Skin epidermis (tissue), 12 donors: ENCODE measurements around the gene MINDY3.
"Not testable (repeated sequence)": the region's sequence is repeated elsewhere in the genome, so short reads cannot be mapped to it uniquely, and the experiment has no call there.

ENCODE experiments used
- H3K27ac ChIP-seq, 21 experiments: fragments of 200-600 bp; sonication (generic) in 11 of 21; one replicate each; pipeline ENCODE4 v1.5.0; 2020; ENCODE audit warnings: mild to moderate bottlenecking in 3 of 21, inconsistent platforms in 2 of 21, moderate library complexity in 2 of 21
- H3K4me3 ChIP-seq, 7 experiments: fragments of 200-600 bp; sonication (generic) in 2 of 7; one replicate each; pipeline ENCODE4 v1.5.0; 2020; ENCODE audit warnings: inconsistent platforms in 2 of 7, mild to moderate bottlenecking in 2 of 7, moderate library complexity in 1 of 7

MINDY3 gene

DNA sequence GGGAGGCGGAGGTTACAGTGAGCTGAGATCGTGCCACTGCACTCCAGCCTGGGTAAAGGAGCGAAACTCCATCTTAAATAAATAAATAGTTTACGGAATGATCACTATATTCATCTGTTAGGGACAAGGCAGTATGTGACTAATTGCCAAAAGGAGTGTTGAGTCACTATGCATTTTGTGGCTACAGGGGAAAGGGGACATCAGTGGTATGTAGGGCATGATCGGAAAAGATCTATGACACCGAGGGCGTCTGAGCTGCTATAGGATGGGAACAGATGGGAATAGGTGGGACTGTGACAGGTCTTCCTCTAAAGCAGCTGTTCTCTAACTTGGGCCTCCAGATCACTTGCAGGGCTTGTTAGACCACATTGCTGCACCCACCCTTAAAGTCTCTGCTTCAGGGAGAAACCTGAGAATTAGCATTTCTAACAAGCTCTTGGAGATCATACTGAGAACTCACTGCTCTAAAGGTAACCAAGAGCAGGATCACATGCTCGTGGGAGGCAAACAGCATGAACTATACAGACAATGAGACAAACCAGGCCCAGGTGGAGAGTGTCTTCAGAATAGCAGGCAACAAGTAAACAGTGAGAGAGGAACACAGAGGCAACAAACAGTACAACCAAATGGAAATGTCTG is 75.5 kb downstream of the MINDY3 start:
- Histone ChIP-seq H3K27ac (no peak overlapping the region), H3K4me3 (no peak overlapping the region)

DNA sequence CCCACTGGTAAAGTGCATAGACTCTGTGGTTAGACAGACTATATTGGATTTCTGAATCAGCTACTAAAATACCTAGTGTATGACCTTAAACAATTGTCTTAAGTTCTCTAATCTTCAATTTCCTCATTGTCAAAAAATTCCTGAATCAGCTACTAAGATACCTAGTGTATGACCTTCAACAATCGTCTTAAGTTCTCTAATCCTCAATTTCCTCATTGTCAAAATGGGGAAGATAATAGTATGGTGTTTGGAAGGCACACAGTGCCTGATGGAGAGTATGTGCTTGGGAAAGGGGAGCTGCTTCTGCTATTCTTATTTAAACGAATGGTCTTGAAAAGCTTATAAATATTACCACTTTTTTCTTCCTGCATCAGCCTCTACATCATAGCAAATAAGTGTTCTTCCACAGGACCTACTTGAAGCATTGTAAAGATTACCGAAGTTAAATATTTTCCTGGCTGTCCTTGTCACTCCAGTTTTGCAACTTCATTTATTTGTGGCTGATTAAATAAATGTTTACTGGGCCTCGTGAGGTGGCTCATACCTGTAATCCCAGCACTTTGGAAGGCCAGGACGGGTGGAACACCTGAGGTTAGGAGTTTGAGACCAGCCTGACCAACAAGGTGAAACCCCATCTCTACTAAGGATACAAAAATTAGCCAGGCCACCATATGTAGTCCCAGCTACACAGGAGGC is 76.2 kb downstream of the MINDY3 start:
- Histone ChIP-seq H3K4me3 (no peak overlapping the region), H3K27ac (no peak overlapping the region)

DNA sequence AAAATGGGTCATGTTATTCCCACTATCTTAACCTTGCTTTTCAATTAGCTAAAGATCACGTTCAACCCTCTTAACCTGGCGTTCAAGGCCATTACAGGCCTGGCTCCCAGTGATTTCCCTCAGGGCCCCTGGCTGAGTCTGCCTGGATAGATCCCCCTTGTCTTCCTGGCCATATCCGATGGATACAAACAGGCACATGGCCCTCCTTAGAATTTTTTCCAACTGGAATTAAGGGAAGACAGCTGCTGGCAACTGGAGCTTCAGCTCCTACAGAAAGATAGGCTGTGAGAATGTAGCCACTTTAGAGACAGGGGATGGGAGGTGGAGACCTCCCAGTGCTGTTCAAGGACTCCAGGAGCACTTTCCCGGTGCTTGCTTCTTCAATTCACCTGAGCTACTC is 77.5 kb downstream of the MINDY3 start:
- Histone ChIP-seq H3K27ac (no peak overlapping the region), H3K4me3 (no peak overlapping the region)

DNA sequence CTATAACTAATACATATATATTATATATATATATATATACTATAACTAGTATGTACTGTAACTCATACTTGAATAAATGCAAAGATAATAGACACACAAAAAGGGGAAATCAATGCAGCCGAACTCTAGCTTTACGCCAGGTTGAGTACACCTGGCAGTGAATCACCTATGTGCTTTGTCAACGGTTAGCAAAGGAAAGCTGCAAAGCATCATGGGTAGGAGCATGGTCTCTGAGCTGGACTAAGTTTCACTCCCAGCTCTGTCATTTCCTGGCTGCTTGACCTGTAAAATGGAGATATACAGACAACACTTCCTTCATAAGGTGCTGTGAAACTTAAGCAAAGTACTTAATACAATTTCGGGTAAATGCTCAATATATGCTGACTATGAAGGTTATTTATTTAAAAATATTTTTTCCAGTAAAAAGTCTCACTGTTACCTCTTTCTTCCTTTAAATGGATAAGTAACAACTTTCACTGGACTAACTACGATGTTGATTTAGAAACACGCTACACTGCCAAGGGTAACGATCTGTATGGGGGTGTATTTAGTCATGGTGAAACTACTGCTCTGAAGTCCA is 78.8 kb downstream of the MINDY3 start:
- H3K27ac ChIP-seq, result no peak overlapping the region
- no peak overlapping the region for H3K4me3 ChIP-seq

DNA sequence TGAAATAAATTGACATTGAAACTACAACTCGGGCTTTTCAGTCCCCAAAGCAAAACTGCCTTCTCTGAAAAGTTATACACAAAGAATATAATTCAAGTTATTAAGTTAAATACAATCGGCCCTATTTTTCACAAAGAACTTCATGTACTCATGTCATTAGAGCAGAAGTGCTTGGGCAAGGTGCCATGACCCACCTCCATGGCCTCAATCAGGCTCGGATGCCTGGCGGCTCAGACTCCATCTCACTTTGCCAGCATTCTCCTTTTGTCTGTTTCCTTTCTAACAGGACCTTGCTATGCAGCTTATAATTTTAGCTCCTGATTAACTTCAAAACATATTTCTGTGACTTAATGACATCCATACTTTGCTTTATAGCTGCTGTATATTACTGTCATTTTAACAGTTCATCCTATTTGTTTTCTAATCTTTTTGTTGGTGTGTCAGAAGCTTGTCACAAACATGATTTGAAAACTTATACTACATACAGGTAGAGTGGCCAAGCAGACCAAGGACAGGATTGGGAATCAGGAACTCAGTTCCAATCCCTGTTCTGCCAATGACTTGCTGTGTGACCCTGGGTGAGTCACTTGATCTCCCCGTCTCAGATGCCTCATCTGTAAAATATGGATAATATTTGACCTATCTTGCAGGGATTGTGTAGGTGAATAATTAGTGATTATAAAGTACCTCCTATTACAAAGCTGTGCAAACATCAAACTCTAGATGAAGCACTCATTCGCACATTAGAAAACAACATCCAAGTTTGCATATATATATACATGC is 79.8 kb downstream of the MINDY3 start:
- no peak overlapping the region for H3K27ac ChIP-seq
- H3K4me3 ChIP-seq, result no peak overlapping the region

DNA sequence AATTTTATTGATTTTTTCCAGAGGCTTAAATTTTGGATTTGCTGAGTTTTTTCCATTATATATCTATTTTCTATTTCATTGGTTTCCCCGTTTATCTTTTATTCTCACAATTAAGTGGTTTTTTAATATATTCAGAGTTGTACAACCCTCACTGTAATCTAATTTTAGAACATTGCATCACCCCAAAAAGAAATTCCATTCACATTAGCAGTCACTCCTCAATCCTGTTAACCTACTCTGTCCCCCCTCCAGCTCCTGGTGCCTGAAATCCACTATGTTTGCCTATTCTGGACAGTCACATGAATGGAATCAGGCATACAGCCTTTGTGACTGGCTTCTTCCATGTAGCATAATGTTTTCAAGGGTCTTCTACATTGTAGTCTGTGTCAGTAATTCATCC is 84.8 kb downstream of the MINDY3 start:
- H3K27ac ChIP-seq, result no peak overlapping the region
- no peak overlapping the region for H3K4me3 ChIP-seq

DNA sequence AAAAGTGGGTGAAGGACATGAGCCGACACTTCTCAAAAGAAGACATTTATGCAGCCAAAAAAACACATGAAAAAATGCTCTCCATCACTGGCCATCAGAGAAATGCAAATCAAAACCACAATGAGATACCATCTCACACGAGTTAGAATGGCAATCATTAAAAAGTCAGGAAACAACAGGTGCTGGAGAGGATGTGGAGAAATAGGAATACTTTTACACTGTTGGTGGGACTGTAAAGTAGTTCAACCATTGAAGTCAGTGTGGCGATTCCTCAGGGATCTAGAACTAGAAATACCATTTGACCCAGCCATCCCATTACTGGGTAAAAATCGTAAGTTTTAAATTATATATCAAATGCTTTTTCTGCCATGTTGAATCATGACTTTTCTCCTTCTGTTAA is 85.8 kb downstream of the MINDY3 start:
- H3K27ac ChIP-seq, H3K4me3 ChIP-seq: not testable (repeated sequence)

DNA sequence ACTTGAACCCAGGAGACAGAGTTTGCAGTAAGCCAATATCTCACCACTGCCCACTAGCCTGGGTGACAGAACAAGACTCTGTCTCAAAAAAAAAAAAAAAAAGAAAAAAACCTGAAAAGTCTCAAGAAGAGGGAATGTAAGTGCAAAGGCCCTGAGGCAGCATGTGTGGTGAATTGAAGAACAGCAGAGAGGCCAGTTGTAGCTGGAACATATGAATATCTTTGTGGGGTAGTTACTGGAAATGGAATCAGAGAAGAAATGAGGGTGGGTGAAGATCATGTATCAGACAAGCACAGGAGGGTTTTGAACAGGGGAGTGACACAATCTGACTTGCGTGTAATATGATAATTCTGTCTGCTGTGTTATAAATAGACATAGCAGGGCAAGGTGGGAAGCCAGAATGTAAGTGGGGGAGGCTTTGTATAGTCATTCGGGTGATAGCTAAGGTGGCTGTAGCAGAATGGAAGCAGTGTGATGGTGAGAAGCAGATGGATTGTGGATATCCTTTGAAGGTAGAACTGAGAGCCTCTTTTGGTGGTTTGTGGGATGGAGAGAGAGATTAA is 95.3 kb downstream of the MINDY3 start:
- H3K4me3 ChIP-seq, result no peak overlapping the region
- no peak overlapping the region for H3K27ac ChIP-seq

DNA sequence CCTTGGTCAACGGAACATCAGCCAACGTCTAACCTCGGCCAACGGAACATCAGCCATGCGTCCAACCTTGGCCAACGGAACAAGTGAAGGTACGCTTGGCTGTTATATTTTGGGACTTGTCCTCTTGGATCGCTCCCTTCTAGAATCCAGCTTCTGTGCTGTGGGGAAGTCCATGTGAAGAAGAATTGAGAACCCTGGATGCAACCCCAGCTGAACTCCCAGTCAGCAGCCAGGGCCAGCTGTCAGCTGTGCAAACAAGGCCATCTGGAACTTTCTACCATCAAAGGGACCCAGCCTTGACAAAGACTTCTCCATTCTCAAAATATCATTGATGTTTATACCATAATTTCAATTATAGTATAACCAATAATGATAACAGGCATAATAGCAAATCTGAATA is 97.3 kb downstream of the MINDY3 start:
- Histone ChIP-seq H3K4me3 (no peak overlapping the region), H3K27ac (no peak overlapping the region)

DNA sequence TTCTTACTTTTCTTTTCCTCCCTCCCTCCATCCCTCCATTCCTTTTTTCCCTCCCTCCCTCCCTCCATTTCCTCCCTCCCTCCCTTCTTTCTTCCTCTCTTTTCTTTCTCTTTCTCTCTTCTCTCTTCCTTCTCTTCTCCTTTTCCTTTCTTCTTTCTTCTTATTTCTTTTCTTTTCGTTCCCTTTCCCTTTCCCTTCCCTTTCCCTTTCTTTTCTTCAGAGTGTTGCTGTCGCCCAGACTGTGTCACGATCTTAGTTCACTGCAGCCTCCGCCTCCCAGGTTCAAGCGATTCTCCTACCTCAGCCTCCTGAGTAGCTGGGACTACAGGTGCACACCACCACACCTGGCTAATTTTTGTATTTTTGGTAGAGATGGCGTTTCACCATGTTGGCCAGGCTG is 98.1 kb downstream of the MINDY3 start:
- H3K4me3 ChIP-seq, H3K27ac ChIP-seq: not testable (repeated sequence)

DNA sequence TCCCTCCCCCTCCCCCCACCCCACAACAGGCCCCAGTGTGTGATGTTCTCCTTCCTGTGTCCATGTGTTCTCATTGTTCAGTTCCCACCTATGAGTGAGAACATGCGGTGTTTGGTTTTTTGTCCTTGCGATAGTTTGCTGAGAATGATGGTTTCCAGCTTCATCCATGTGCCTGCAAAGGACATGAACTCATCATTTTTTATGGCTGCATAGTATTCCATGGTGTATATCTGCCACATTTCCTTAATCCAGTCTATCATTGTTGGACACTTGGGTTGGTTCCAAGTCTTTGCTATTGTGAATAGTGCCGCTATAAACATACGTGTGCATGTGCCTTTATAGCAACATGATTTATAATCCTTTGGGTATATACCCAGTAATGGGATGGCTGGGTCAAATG is 99.1 kb downstream of the MINDY3 start:
- not testable (repeated sequence) for H3K27ac ChIP-seq, H3K4me3 ChIP-seq

DNA sequence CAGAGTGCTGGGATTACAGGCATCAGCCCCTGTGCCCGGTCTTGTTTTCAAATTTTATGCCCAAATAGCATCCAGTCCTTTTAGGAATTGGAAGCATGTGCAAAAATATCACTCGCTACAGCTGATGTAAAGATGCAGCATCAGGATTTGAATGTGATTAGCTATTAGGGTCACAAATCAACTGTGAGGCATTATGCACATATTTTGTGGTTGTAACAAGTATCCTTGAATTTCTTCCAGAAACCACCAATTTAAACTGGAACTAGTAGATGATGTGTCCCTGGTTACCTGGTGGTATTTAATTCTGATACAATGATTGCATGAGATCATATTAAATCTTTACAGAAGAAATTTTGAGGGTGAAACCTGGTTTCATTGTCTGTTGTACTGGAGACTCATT is 99.6 kb downstream of the MINDY3 start:
- Histone ChIP-seq H3K4me3 (no peak overlapping the region), H3K27ac (no peak overlapping the region)

DNA sequence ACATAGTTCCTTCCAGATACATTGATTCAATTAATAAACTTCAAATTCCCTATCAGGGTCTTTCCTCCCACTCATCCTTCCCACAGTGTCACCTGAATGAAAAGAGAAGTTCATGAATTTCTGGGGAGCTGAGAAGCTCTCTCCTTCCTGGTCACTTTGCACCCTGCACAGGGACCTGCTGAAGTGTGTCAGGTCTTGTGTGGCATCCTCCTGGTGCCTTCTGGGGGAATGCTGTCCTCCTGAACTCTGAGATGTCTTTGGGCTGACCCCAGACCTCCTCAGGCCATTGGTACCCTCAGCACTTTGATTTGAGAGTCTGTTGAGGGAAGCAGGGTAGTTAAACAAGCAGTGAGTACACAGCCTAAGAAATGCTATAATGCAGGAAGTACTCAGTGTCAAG is 101.0 kb downstream of the MINDY3 start:
- no peak overlapping the region for H3K4me3 ChIP-seq

DNA sequence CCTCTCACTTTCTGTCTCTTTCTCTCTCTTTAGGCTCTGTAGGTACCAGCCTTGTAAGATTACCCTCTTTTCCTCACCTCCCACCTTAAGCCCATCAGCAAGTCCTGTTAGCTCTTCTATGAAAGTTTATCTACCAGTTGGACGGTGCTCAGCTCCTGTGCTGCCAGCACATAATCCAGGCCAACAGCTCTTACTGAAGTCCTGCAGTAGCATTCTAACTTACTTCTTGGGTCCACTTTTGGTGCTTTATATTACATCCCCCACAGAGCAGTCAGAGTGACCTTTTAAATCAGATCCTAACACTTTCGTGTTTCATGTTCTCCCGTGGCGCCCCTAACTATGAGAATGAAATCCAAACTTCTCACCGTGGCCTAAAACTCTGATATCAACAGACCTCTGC is 101.7 kb downstream of the MINDY3 start:
- Histone ChIP-seq H3K4me3 (no peak overlapping the region), H3K27ac (no peak overlapping the region)

More for the DNA sequence above, 101.0 kb downstream of the MINDY3 start:
- H3K27ac ChIP-seq, result no peak overlapping the region

DNA sequence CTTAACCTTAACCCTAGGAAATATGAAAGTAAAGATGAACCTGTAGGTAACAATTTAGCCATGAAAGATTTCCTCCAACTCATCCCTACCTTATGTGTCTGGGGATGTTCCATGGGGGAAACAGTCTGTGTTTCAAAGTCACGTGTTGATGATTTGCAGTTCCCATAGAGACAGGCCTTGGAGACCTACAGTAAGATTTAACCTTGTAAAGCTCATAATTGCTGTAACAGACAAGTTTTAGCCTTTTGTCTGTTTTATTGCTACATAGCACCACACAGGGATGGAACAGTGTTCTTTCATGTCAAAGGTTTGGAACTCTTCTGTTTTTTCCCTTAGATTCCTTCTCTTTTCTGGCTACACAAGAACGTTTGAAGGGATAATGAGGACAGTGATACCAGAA is 105.4 kb downstream of the MINDY3 start:
- no peak overlapping the region for H3K27ac ChIP-seq
- H3K4me3 ChIP-seq, result no peak overlapping the region

DNA sequence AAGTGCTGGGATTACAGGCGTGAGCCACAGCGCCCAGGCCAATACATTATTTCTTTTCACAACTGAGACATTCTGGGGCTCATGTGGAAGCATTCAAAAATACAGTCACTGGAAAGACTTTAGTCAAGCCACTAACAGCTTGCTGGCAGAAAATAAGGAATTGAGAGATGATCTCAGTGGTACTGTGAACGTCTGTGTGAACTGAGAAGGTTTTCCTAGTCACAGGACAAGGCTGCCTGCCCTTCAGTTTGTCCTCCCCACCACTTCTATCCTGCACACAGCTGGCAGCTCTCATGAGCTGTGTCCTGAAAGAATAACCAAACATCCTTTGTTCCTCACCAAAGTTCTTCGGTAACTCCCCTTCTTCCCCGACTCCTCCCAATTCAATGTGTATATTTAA is 109.3 kb downstream of the MINDY3 start:
- Histone ChIP-seq H3K4me3 (no peak overlapping the region), H3K27ac (no peak overlapping the region)

DNA sequence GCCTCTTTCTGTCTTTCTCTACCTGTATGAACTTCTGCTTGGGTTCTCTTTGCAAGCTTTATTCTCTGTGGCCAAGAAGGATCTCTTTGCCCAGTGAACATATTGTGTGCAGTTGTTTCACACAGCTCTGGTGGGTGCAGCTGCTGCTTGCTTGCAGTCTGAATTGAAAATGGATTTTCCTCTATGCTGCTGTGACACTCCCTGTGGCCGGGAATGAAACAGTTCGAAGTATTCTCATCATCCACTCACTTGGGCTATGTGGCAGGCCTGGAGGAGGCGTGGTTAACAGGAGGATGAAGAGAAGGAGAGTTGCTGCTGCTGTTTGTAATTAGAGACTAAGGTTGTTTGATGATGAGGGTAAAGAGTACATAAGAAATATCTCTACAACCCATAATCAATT is 112.2 kb downstream of the MINDY3 start:
- no peak overlapping the region for H3K27ac ChIP-seq
- H3K4me3 ChIP-seq, result no peak overlapping the region

DNA sequence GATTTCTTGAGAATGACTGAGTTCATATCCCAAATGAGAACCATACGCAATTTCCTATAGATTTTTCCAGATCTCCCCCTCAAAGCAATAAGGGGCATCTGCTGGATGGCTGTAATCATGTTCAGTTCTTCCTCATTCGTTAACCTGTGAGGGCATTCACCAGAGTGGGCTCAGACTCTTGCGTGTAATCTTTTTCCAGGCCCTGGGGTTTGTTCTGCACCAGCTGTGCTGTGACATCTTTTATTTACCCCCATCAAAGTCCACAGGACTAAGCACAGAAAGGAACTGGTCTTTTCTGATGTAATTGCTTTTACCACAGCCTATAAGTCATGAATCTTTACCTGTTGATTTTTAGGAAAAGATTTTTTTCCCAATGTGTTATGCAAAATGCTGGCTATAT is 112.7 kb downstream of the MINDY3 start:
- H3K27ac ChIP-seq, result no peak overlapping the region

DNA sequence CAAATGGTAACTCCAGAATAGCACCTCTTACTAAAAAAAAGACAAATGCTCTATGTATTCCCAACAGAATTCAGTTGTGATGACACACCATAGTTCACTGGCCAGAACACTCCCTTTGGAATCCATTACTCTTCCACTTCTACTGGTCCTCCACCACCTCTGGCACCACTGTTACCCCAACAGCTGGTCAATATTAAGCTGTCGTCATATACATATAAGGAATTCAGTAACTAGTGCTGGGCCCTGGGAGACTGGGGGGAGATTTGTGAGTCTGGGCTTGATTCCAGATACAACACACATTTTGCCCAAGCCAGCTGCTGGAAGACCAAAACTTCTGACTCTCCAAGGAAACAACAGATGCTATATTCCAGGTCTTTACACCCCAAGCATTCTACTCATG is 114.6 kb downstream of the MINDY3 start:
- H3K27ac ChIP-seq, result no peak overlapping the region

More for the DNA sequence above, 112.7 kb downstream of the MINDY3 start:
- no peak overlapping the region for H3K4me3 ChIP-seq

DNA sequence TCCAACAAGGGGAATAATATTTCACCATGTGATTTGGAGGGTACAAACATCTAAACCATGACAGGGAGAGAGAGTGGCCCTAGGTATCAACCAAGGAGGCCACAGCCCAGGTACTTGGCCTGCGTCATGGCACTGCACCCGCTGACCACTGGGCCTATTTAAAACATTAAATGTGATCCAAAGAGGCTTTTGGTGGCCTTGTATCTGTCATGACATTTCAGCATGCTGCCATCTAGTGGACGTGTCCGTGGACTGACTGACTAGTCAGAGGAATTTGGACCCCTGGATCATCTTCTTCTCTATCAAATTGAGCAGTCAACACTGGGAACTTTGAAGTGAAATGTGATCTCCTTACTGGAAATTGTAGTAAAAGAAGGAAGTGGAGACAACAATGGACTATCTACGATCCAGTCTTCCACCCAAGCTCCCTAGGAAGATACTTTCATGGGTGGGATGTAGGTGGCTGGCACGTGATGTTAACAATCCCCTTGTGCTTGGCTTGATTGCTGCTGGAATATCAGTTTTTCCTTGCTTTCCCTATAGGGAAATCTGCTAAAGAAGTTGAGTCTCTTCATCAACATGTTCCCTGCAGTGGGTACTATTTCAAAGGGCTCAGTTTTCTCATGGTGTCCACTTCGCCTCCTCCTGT is 116.0 kb downstream of the MINDY3 start:
- Histone ChIP-seq H3K4me3 (no peak overlapping the region), H3K27ac (no peak overlapping the region)

More for the DNA sequence above, 114.6 kb downstream of the MINDY3 start:
- H3K4me3 ChIP-seq, result no peak overlapping the region
